Fibroblast of skin of right quadriceps (primary cell): ENCODE measurements around the gene ZNF407.

Experiments
- DNase-seq: peaks from one replicate; pipeline ENCODE4 v3.0.0-alpha.2; 2013

Gene ZNF407

GRCh38 chr18:74982946-74983635 lies 385.4 kb downstream of the ZNF407 start:
- no peak for DNase-seq

GRCh38 chr18:74989134-74989533 lies 391.5 kb downstream of the ZNF407 start:
- DNase-seq = no peak

GRCh38 chr18:74990563-74991081 lies 393.0 kb downstream of the ZNF407 start:
- peak; percentile 19 for DNase-seq

- peak; percentile 73 for DNase-seq
Observed at GRCh38 chr18:74994502-74995418, 397.1 kb downstream of the ZNF407 start.

- no peak for DNase-seq
Observed at GRCh38 chr18:74995419-74995736, 397.7 kb downstream of the ZNF407 start.

GRCh38 chr18:74996055-74996454 lies 398.4 kb downstream of the ZNF407 start:
- DNase-seq = no peak

- DNase-seq = no peak
Observed at GRCh38 chr18:74996996-74997395, 399.3 kb downstream of the ZNF407 start.

- DNase-seq = no peak
Observed at GRCh38 chr18:75000920-75001319, 403.2 kb downstream of the ZNF407 start.

GRCh38 chr18:75003039-75003438 lies 405.4 kb downstream of the ZNF407 start:
- no peak for DNase-seq

- no peak for DNase-seq
Observed at GRCh38 chr18:75003764-75004690, 406.4 kb downstream of the ZNF407 start.

GRCh38 chr18:75005626-75006025 lies 408.0 kb downstream of the ZNF407 start:
- DNase-seq = no peak

GRCh38 chr18:75008186-75008585 lies 410.5 kb downstream of the ZNF407 start:
- no peak for DNase-seq

- no peak for DNase-seq
Observed at GRCh38 chr18:75009296-75009695, 411.6 kb downstream of the ZNF407 start.

- DNase-seq = no peak
Observed at GRCh38 chr18:75009878-75010277, 412.2 kb downstream of the ZNF407 start.

- DNase-seq = no peak
Observed at GRCh38 chr18:75010278-75010677, 412.6 kb downstream of the ZNF407 start.

GRCh38 chr18:75010689-75011088 lies 413.0 kb downstream of the ZNF407 start:
- no peak for DNase-seq

GRCh38 chr18:75016025-75016717 lies 418.5 kb downstream of the ZNF407 start:
- peak; percentile 18 for DNase-seq

GRCh38 chr18:75023473-75023872 lies 425.8 kb downstream of the ZNF407 start:
- DNase-seq = no peak

- DNase-seq = no peak
Observed at GRCh38 chr18:75024871-75025270, 427.2 kb downstream of the ZNF407 start.

GRCh38 chr18:75025573-75025972 lies 427.9 kb downstream of the ZNF407 start:
- DNase-seq = no peak

- DNase-seq = no peak
Observed at GRCh38 chr18:75029481-75029880, 431.8 kb downstream of the ZNF407 start.

- no peak for DNase-seq
Observed at GRCh38 chr18:75031717-75032317, 434.1 kb downstream of the ZNF407 start.
